ENCODE results near the gene SPATS2L. TPM values are rescaled to one million over a fixed set of nuclear protein-coding genes. Genes with fewer than 3 reads are reported as not detected.

Gene SPATS2L
- polyA plus RNA-seq, 1 of the 3 experiments (the other 2 are of a cell fraction): 86.8 TPM

DNA sequence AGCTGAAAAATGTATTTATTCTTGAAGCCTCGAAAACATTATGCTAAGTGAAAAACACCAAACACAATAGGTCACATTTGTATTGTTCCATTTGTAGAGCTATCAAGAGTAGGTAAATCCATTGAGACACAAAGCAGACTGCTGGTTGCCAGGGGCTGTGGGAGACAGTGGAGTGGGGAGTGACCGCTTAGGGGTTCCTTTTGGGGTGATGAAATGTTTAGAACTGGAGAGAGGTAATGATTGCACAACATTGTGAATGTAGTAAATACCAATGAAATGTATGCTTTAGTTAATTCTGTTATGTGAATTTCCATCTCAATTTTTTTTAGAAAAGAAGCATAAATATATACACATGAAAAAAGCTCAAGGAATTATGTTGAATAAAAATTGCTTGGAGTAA, 187.6 kb downstream of the SPATS2L start (continued):
- TF ChIP-seq POLR2AphosphoS5 (IDR thresholded peaks at IDR 0.05; ENCODE audit: low read depth, low read length) (no peak), ELF1 (IDR thresholded peaks at IDR 0.05) (no peak), RFX5 (IDR thresholded peaks at IDR 0.05; ENCODE audit: low read length) (no peak)

DNA sequence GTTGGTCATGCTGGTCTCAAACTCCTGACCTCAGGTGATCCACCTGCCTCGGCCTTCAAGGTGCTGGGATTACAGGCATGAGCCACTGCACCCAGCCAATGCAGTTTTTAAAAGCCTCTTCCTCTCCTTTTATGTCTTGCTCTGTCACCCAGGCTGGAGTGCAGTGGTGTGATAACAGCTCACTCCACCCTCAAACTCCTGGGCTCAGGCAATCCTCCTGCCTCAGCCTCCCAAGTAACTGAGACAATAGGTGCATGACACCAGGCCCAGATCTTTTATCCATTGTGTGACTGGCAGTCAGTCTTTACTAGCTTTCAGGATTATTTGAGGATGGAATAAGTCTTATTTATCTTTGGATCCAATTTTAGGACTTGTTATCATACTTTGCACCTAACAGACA, 190.2 kb downstream of the SPATS2L start:
- no peaks in the 10 kb centered on the region for H3K9me3 ChIP-seq
- POLR2A ChIA-PET: no interaction called here
- H3K27me3 ChIP-seq (ENCODE audit: insufficient read depth): no peaks in the 10 kb centered on the region
- no peak overlapping the region for H3K9ac ChIP-seq
- H3K4me1 ChIP-seq (ENCODE audit: control insufficient read depth in 1 of 2, insufficient read depth in 2 of 2, low read depth in 1 of 2, low read length in 1 of 2): peaks cover 0 to 2% of the 10 kb centered on the region in 2 experiments; a peak in 1 of 4 replicates
- TF ChIP-seq, protein P1, sequence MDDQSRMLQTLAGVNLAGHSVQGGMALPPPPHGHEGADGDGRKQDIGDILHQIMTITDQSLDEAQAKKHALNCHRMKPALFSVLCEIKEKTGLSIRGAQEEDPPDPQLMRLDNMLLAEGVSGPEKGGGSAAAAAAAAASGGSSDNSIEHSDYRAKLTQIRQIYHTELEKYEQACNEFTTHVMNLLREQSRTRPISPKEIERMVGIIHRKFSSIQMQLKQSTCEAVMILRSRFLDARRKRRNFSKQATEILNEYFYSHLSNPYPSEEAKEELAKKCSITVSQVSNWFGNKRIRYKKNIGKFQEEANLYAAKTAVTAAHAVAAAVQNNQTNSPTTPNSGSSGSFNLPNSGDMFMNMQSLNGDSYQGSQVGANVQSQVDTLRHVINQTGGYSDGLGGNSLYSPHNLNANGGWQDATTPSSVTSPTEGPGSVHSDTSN (IDR thresholded peaks at IDR 0.05): no peak
- no peak for TF ChIP-seq TCF12 (IDR thresholded peaks at IDR 0.05)
- TF ChIP-seq RXRA (IDR thresholded peaks at IDR 0.05; ENCODE audit: borderline replicate concordance, low read depth): no peak
- no peak for TF ChIP-seq FOSL2 (IDR thresholded peaks at IDR 0.05; ENCODE audit: borderline replicate concordance, low read depth)
- TF ChIP-seq, protein P2, sequence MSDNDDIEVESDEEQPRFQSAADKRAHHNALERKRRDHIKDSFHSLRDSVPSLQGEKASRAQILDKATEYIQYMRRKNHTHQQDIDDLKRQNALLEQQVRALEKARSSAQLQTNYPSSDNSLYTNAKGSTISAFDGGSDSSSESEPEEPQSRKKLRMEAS (IDR thresholded peaks at IDR 0.05; ENCODE audit: low read depth): no peak
- TF ChIP-seq NFIC (IDR thresholded peaks at IDR 0.05; ENCODE audit: borderline replicate concordance): no peak
- no peak for TF ChIP-seq FOXJ3 (CRISPR knock-in tag; IDR thresholded peaks at IDR 0.05)
- no peaks in the 10 kb centered on the region for H3K9me2 ChIP-seq
- no peak overlapping the region for H3K4me2 ChIP-seq
- no peaks in the 10 kb centered on the region for H3K79me2 ChIP-seq (ENCODE audit: insufficient read depth)
- no peak overlapping the region for H3K4me3 ChIP-seq (ENCODE audit: low read depth in 2 of 2, low read length in 1 of 2)
- H2AFZ ChIP-seq (ENCODE audit: low read depth): no peak overlapping the region
- no peak overlapping the region for H3K27ac ChIP-seq (ENCODE audit: low read depth in 2 of 2, low read length in 1 of 2)
- WGBS (ENCODE audit: low lambda C conversion rate): 88% methylated on average over 1 of the region's 1 CpG
- peaks cover 38 to 55% of the 10 kb centered on the region in 2 experiments for H3K36me3 ChIP-seq (replicated peaks in 1 of 2; ENCODE audit: control insufficient read depth in 1 of 2, insufficient read depth in 2 of 2, low read length in 1 of 2)
- peaks cover 3% of the 10 kb centered on the region for H3F3A ChIP-seq (replicated peaks; ENCODE audit: insufficient read depth)
- H4K20me1 ChIP-seq (ENCODE audit: insufficient read depth): no peaks in the 10 kb centered on the region
- CTCF ChIA-PET: interaction anchor here (1.0 to 1.5 kb wide), 4 partner anchors 11 to 337 kb away, joined by 3 to 7 read pairs (median 3); partner anchors contain the start of gene KCTD18
- DNase-seq: no peak

- ChIA-PET CTCF (interaction anchor here (1.0 to 2.3 kb wide), 4 partner anchors 11 to 525 kb away, joined by 3 to 12 read pairs (median 6); partner anchors contain the start of gene KCTD18), POLR2A (no interaction called here)
- Histone ChIP-seq H3K27ac (ENCODE audit: low read depth in 2 of 2, low read length in 1 of 2) (no peak overlapping the region; a peak in 1 of 4 replicates), H3K9me2 (no peaks in the 10 kb centered on the region), H3K27me3 (ENCODE audit: insufficient read depth) (no peaks in the 10 kb centered on the region), H3F3A (replicated peaks; ENCODE audit: insufficient read depth) (peaks cover 3% of the 10 kb centered on the region), H3K9me3 (no peaks in the 10 kb centered on the region), H3K9ac (no peak overlapping the region), H3K4me1 (ENCODE audit: control insufficient read depth in 1 of 2, insufficient read depth in 2 of 2, low read depth in 1 of 2, low read length in 1 of 2) (no peaks in the 10 kb centered on the region), H3K36me3 (replicated peaks in 1 of 2; ENCODE audit: control insufficient read depth in 1 of 2, insufficient read depth in 2 of 2, low read length in 1 of 2) (peaks cover 40 to 42% of the 10 kb centered on the region in 2 experiments), H3K79me2 (ENCODE audit: insufficient read depth) (no peaks in the 10 kb centered on the region), H4K20me1 (ENCODE audit: insufficient read depth) (no peaks in the 10 kb centered on the region), H2AFZ (ENCODE audit: low read depth) (no peak overlapping the region), H3K4me3 (ENCODE audit: low read depth in 2 of 2, low read length in 1 of 2) (no peak overlapping the region), H3K4me2 (no peak overlapping the region)
- 91% methylated on average over 2 of the region's 2 CpGs for WGBS (ENCODE audit: low lambda C conversion rate)
- DNase-seq: no peak
- TF ChIP-seq RFX5 (IDR thresholded peaks at IDR 0.05; ENCODE audit: low read length) (no peak), FOXM1 (IDR thresholded peaks at IDR 0.05; ENCODE audit: low read depth) (no peak), NRF1 (IDR thresholded peaks at IDR 0.05; ENCODE audit: low read depth, low read length) (no peak), FOXJ3 (CRISPR knock-in tag; IDR thresholded peaks at IDR 0.05) (no peak), EP300 (IDR thresholded peaks at IDR 0.05; ENCODE audit: borderline replicate concordance in 1 of 2, low read depth in 1 of 2, low read length in 1 of 2) (no peak), IRF3 (IDR thresholded peaks at IDR 0.05; ENCODE audit: low read depth, low read length) (no peak), TCF12 (IDR thresholded peaks at IDR 0.05) (no peak), USF2 (IDR thresholded peaks at IDR 0.05; ENCODE audit: borderline replicate concordance, low read depth, low read length) (no peak), SIN3A (IDR thresholded peaks at IDR 0.05; ENCODE audit: borderline replicate concordance, low read depth, low read length) (no peak), POLR2AphosphoS5 (IDR thresholded peaks at IDR 0.05; ENCODE audit: low read depth, low read length) (no peak), FOSL2 (IDR thresholded peaks at IDR 0.05; ENCODE audit: borderline replicate concordance, low read depth) (no peak)
- TF ChIP-seq, protein P2 (IDR thresholded peaks at IDR 0.05; ENCODE audit: low read depth): no peak
- TF ChIP-seq, protein P3, sequence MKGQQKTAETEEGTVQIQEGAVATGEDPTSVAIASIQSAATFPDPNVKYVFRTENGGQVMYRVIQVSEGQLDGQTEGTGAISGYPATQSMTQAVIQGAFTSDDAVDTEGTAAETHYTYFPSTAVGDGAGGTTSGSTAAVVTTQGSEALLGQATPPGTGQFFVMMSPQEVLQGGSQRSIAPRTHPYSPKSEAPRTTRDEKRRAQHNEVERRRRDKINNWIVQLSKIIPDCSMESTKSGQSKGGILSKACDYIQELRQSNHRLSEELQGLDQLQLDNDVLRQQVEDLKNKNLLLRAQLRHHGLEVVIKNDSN (IDR thresholded peaks at IDR 0.05; ENCODE audit: borderline replicate concordance, low read depth): no peak
These were observed 192.1 kb downstream of the SPATS2L start for GRCh38 chr2:200498402-200499162.
